HG03378 (cell line): ENCODE measurements around the gene ZNF800.
"Not testable (repeated sequence)": the region's sequence is repeated elsewhere in the genome, so short reads cannot be mapped to it uniquely, and the experiment has no call there.

ENCODE experiments used
- ATAC-seq: cut with Tn5 transposase; IDR thresholded peaks from one replicate; pipeline ENCODE4 v1.9.1; 2021; ENCODE audit warnings: mild to moderate bottlenecking, moderate library complexity; ENCODE audit not compliant: unreplicated experiment

Gene ZNF800

GRCh38 chr7:127392566-127393367, at the start of gene ZNF800:
ZNF800 (minus strand) TSS chr7:127392708; CDS start chr7:127391557, 1,151 bp downstream.
- peak; percentile 70 for ATAC-seq

GRCh38 chr7:127440206-127440605, 47.7 kb upstream of the ZNF800 start:
- no peak for ATAC-seq

- no peak for ATAC-seq
Observed at GRCh38 chr7:127438836-127439235, 46.3 kb upstream of the ZNF800 start.

- ATAC-seq, result no peak
Observed at GRCh38 chr7:127437837-127438236, 45.3 kb upstream of the ZNF800 start.

- ATAC-seq, result no peak
Observed at GRCh38 chr7:127437241-127437640, 44.7 kb upstream of the ZNF800 start.

GRCh38 chr7:127429281-127429680, 36.8 kb upstream of the ZNF800 start:
- not testable (repeated sequence) for ATAC-seq

GRCh38 chr7:127419196-127419595, 26.7 kb upstream of the ZNF800 start:
- ATAC-seq, result no peak

- ATAC-seq, result no peak
Observed at GRCh38 chr7:127418459-127418858, 26.0 kb upstream of the ZNF800 start.

GRCh38 chr7:127417346-127417745, 24.8 kb upstream of the ZNF800 start:
- peak; percentile 86 for ATAC-seq

GRCh38 chr7:127415060-127415742, 22.7 kb upstream of the ZNF800 start:
- ATAC-seq, result no peak

GRCh38 chr7:127413962-127414361, 21.5 kb upstream of the ZNF800 start:
- peak; percentile 64 for ATAC-seq

- ATAC-seq, result no peak
Observed at GRCh38 chr7:127413326-127413725, 20.8 kb upstream of the ZNF800 start.

- no peak for ATAC-seq
Observed at GRCh38 chr7:127411176-127411575, 18.7 kb upstream of the ZNF800 start.

- ATAC-seq, result no peak
Observed at GRCh38 chr7:127409629-127410028, 17.1 kb upstream of the ZNF800 start.

GRCh38 chr7:127404286-127405072, 12.0 kb upstream of the ZNF800 start:
- ATAC-seq, result peak; percentile 63

- ATAC-seq, result peak; percentile 60
Observed at GRCh38 chr7:127396184-127396583, 3.7 kb upstream of the ZNF800 start.

- not testable (repeated sequence) for ATAC-seq
Observed at GRCh38 chr7:127395104-127395503, 2.6 kb upstream of the ZNF800 start.

GRCh38 chr7:127393368-127394058, 1.0 kb upstream of the ZNF800 start:
- no peak for ATAC-seq

GRCh38 chr7:127392182-127392565, 334 bp downstream of the ZNF800 start:
- peak; percentile 20 for ATAC-seq

- peak; percentile 29 for ATAC-seq
Observed at GRCh38 chr7:127391591-127392181, 822 bp downstream of the ZNF800 start.
